H1 (cell line): Measurements from ENCODE around the gene OSBPL3. TPM values are rescaled to one million over a fixed set of nuclear protein-coding genes. Genes with fewer than 3 reads are reported as not detected.
A peak's percentile ranks its signal among the peaks of the same experiment; 100 is the strongest.

ENCODE experiments used
- CTCF ChIA-PET: fragments of 300-600 bp; sonication (Branson Sonifier 250); formaldehyde crosslinking; loops from one replicate; lab custom pipeline; 2021; ENCODE audit not compliant: partially characterized antibody; lab: Charles Lee
- POLR2A ChIA-PET: fragments of 300-600 bp; sonication (Branson Sonifier 250); formaldehyde crosslinking; loops from one replicate; lab custom pipeline; 2021; ENCODE audit warnings: inconsistent platforms; ENCODE audit not compliant: partially characterized antibody; lab: Charles Lee
- DNase-seq, 2 experiments: peaks; one replicate each; pipeline versions ENCODE4 v3.0.0 to v3.0.0-alpha.2; 2010 to 2022; ENCODE audit warnings: low spot score in 2 of 2, low read depth in 1 of 2, mixed read lengths in 1 of 2
- FAIRE-seq: peaks from 2 replicates; lab custom pipeline; 2011; peaks lifted over from hg19 to GRCh38; lab: Jason Lieb, UNC
- H2AFZ ChIP-seq: 2 replicates; pipeline ENCODE4 v1.8.1; 2012; ENCODE audit warnings: low read length, inconsistent platforms
- H2AK5ac ChIP-seq: 2 replicates; pipeline ENCODE4 v1.6.1; 2013; ENCODE audit warnings: low read depth, low read length
- H2BK120ac ChIP-seq: replicated peaks from 2 replicates; pipeline ENCODE3; 2013; ENCODE audit warnings: low read depth, low read length, inconsistent platforms
- H2BK12ac ChIP-seq: 2 replicates; pipeline ENCODE4 v1.6.1; 2013; ENCODE audit warnings: low read depth, low read length
- H2BK15ac ChIP-seq: 2 replicates; pipeline ENCODE4 v1.6.1; 2013; ENCODE audit warnings: low read length
- H2BK20ac ChIP-seq: 2 replicates; pipeline ENCODE4 v1.6.1; 2013; ENCODE audit warnings: low read length
- H2BK5ac ChIP-seq: 2 replicates; pipeline ENCODE4 v1.6.1; 2013; ENCODE audit warnings: low read depth, low read length
- H3K14ac ChIP-seq: 2 replicates; pipeline ENCODE4 v1.6.1; 2013; ENCODE audit warnings: inconsistent platforms; ENCODE audit not compliant: insufficient read length
- H3K18ac ChIP-seq: 2 replicates; pipeline ENCODE4 v1.6.1; 2013; ENCODE audit warnings: low read length; ENCODE audit errors: extremely low read depth
- H3K23ac ChIP-seq: 2 replicates; pipeline ENCODE4 v1.6.1; 2013; ENCODE audit warnings: inconsistent platforms; ENCODE audit not compliant: insufficient read length
- H3K23me2 ChIP-seq: 2 replicates; pipeline ENCODE4 v1.6.1; 2013; ENCODE audit warnings: low read depth, low read length
- H3K27ac ChIP-seq: 2 replicates; pipeline ENCODE4 v1.6.1; 2011; ENCODE audit warnings: low read depth, low read length, inconsistent platforms
- H3K27me3 ChIP-seq, 4 experiments: replicated peaks in 1 of 4; 1 replicate in 1 of 4; 2 replicates in 3 of 4; pipeline versions ENCODE4 v1.6.1 to v1.8.1; 2011 to 2013; ENCODE audit warnings: low read length in 3 of 4, mild to moderate bottlenecking in 3 of 4, inconsistent platforms in 2 of 4, mixed read lengths in 2 of 4, moderate library complexity in 1 of 4; ENCODE audit not compliant: control insufficient read depth in 3 of 4, insufficient read depth in 3 of 4; ENCODE audit errors: extremely low read depth in 1 of 4
- H3K36me3 ChIP-seq, 4 experiments: 2 replicates each; pipeline versions ENCODE4 v1.6.1 to v1.8.1; 2011 to 2013; ENCODE audit warnings: mild to moderate bottlenecking in 4 of 4, low read length in 3 of 4, moderate library complexity in 2 of 4, control low read depth in 1 of 4, inconsistent platforms in 1 of 4; ENCODE audit not compliant: insufficient read depth in 4 of 4, control insufficient read depth in 2 of 4
- H3K4ac ChIP-seq: replicated peaks from 2 replicates; pipeline ENCODE3; 2013; ENCODE audit warnings: low read length, low read depth, mixed read lengths, inconsistent platforms; ENCODE audit not compliant: insufficient read length
- H3K4me1 ChIP-seq, 4 experiments: replicated peaks in 1 of 4; 1 replicate in 1 of 4; 2 replicates in 3 of 4; pipeline versions ENCODE4 v1.6.1 to v1.8.1; 2011 to 2013; ENCODE audit warnings: low read length in 3 of 4, inconsistent platforms in 2 of 4, mixed read lengths in 1 of 4; ENCODE audit not compliant: insufficient read depth in 4 of 4, control insufficient read depth in 3 of 4
- H3K4me2 ChIP-seq, 2 experiments: 2 replicates each; pipeline versions ENCODE4 v1.6.1 to v1.8.1; 2011 to 2013; ENCODE audit warnings: low read depth in 2 of 2, low read length in 2 of 2, control low read depth in 1 of 2, inconsistent platforms in 1 of 2, mild to moderate bottlenecking in 1 of 2; ENCODE audit not compliant: insufficient read depth in 1 of 2
- H3K4me3 ChIP-seq, 4 experiments: fragments of 200-600, 300-600 bp in 1 of 4; sonication (generic), shearing (Covaris generic), sonication (Bioruptor Twin) in 1 of 4; 2 replicates each; pipeline versions ENCODE4 v1.5.1 to v1.8.1; 2011 to 2016; ENCODE audit warnings: low read length in 4 of 4, low read depth in 3 of 4, control low read depth in 2 of 4, inconsistent platforms in 2 of 4, mild to moderate bottlenecking in 2 of 4, mixed read lengths in 1 of 4, moderate library complexity in 1 of 4; ENCODE audit not compliant: insufficient read depth in 2 of 4; ENCODE audit errors: extremely low read depth in 1 of 4
- H3K56ac ChIP-seq: replicated peaks from 2 replicates; pipeline ENCODE3; 2013; ENCODE audit warnings: low read depth, mild to moderate bottlenecking, mixed read lengths, low read length, inconsistent platforms; ENCODE audit not compliant: insufficient read length
- H3K79me1 ChIP-seq: 2 replicates; pipeline ENCODE4 v1.6.1; 2013; ENCODE audit warnings: low read depth, low read length, control low read depth
- H3K79me2 ChIP-seq, 2 experiments: 2 replicates each; pipeline versions ENCODE4 v1.6.1 to v1.8.1; 2012 to 2013; ENCODE audit warnings: low read length in 2 of 2, mild to moderate bottlenecking in 2 of 2, inconsistent platforms in 1 of 2; ENCODE audit not compliant: insufficient read depth in 2 of 2, control insufficient read depth in 1 of 2
- H3K9ac ChIP-seq, 4 experiments: replicated peaks in 1 of 4; 1 replicate in 1 of 4; 2 replicates in 3 of 4; pipeline versions ENCODE4 v1.6.1 to v1.8.1; 2011 to 2013; ENCODE audit warnings: low read depth in 3 of 4, low read length in 3 of 4, control low read depth in 2 of 4, mild to moderate bottlenecking in 2 of 4, moderate library complexity in 2 of 4, inconsistent platforms in 1 of 4; ENCODE audit errors: extremely low read depth in 1 of 4
- H3K9me3 ChIP-seq, 2 experiments: 2 replicates each; pipeline versions ENCODE4 v1.6.1 to v1.8.1; 2012 to 2013; ENCODE audit warnings: mild to moderate bottlenecking in 2 of 2, moderate library complexity in 2 of 2, control low read depth in 1 of 2, inconsistent platforms in 1 of 2, low read depth in 1 of 2, low read length in 1 of 2, mixed read lengths in 1 of 2; ENCODE audit not compliant: insufficient read depth in 2 of 2
- H4K20me1 ChIP-seq, 2 experiments: replicated peaks in 1 of 2; 2 replicates each; pipeline versions ENCODE3 to v1.8.1; 2011 to 2013; ENCODE audit warnings: inconsistent platforms in 2 of 2, low read length in 2 of 2, mild to moderate bottlenecking in 1 of 2; ENCODE audit not compliant: insufficient read depth in 2 of 2, control insufficient read depth in 1 of 2
- H4K5ac ChIP-seq: 2 replicates; pipeline ENCODE4 v1.6.1; 2013; ENCODE audit warnings: low read length, low read depth, mixed read lengths, inconsistent platforms; ENCODE audit not compliant: insufficient read length
- H4K8ac ChIP-seq: 2 replicates; pipeline ENCODE4 v1.8.0; 2013; ENCODE audit warnings: mild to moderate bottlenecking, moderate library complexity, low read length, inconsistent platforms; ENCODE audit not compliant: insufficient read depth; ENCODE audit errors: extremely low read depth
- H4K91ac ChIP-seq: replicated peaks from 2 replicates; pipeline ENCODE3; 2013; ENCODE audit warnings: low read length, mixed read lengths, inconsistent platforms; ENCODE audit not compliant: insufficient read length
- JUND ChIP-seq: IDR thresholded peaks from 2 replicates; pipeline ENCODE4 v1.6.1; 2011; ENCODE audit warnings: mild to moderate bottlenecking, improper control_type of control experiment, low read length
- RAD21 ChIP-seq, 2 experiments: IDR thresholded peaks in 1 of 2; conservative IDR thresholded peaks in 1 of 2; 2 replicates each; pipeline ENCODE4 v1.6.1; 2011; ENCODE audit warnings: low read depth in 2 of 2, low read length in 2 of 2, improper control_type of control experiment in 1 of 2, inconsistent platforms in 1 of 2, mild to moderate bottlenecking in 1 of 2, moderate library complexity in 1 of 2
- SP2 ChIP-seq: IDR thresholded peaks from 2 replicates; pipeline ENCODE4 v1.6.1; 2012; ENCODE audit warnings: mild to moderate bottlenecking, low read length, inconsistent platforms
- WGBS, 2 experiments: shearing (Covaris generic) in 1 of 2; methylation state at CpG; one replicate each; pipeline versions ENCODE4 v1.1.6 to v1.1.7; 2013 to 2015; ENCODE audit warnings: low lambda C conversion rate in 2 of 2, mixed read lengths in 2 of 2, inconsistent platforms in 1 of 2, low coverage in 1 of 2, missing lambda C conversion rate in 1 of 2; ENCODE audit not compliant: insufficient replicate concordance in 2 of 2, insufficient coverage in 1 of 2, insufficient read length in 1 of 2; ENCODE audit errors: extremely low coverage in 1 of 2, missing lambda C conversion rate in 1 of 2; 5-methylcytosine and 5-hydroxymethylcytosine counted together
- polyA plus RNA-seq, 7 experiments: library from polyadenylated mRNA; depleted of rRNA in 3 of 7; stranded (reverse) in 5 of 7; unstranded in 2 of 7; fragments of >200 nt in 5 of 7; fragments of 200-250 nt in 2 of 7; gene quantifications; 1 replicate in 5 of 7; 2 replicates in 1 of 7; 4 replicates in 1 of 7; pipeline versions ENCODE4 v1.2.1 to v1.2.3, GENCODE V29; 2011 to 2013; ENCODE audit warnings: missing spikeins in 2 of 7, mixed read lengths in 2 of 7
- total RNA-seq: library from RNA; stranded (reverse); fragmentation: NEBNext Ultra II Directional; extraction: Animal tissue kit (Norgen Biotek cat#: 25700); gene quantifications from 2 replicates; pipeline ENCODE4 v1.2.1, GENCODE V29; 2021

The OSBPL3 gene
- total and polyA plus RNA-seq, 2 of the 8 experiments (the other 6 are each of a cell fraction or from before 2014, with no cell fraction given): 2.8 to 13.9 TPM

DNA sequence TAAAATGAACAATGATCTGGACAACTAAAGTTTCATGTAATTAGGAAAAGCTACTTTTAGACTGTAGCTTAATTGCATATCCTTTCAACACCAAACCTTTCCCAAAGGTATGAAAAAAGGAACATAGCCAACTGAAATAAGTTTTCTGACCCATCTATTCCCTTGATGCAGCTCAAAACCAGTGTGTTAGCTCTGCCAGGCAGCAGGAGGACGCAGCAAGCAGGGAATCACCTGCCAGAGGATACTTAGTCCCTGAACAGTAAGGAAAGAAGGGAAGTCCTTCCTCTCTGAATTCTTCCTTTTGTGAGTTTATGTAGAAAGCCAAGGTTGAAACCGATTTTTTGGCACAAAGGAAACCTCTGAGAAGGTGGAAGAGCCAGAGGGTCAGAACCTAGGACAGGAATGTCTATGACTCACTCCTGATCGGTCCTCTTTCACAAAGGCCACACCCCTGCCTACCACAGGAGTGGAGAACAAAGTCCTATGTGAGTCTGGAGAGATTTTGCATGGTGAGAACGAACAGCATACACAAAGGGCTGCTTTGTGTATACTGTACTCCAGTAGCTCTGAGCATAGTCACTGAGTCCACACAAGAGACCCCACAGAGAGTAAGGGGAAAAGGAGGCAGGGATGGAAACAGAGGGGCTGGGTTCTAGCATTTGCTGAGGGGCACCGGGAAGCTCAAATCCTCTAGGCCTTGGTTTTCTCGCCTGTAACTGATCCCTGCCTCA, 153.9 kb downstream of the OSBPL3 start:
- peaks cover 0 to 5% (median 0%) of the 10 kb centered on the region in 4 experiments; a peak in 1 of 7 replicates for H3K4me1 ChIP-seq
- H3K79me2 ChIP-seq: no peaks in the 10 kb centered on the region
- WGBS, 2 experiments: 84% methylated on average over 6 of the region's 6 CpGs; no CpG with 5 or more reads in 1 of the 2 experiments
- H3K9ac ChIP-seq: no peak overlapping the region
- no peak overlapping the region for H2BK12ac ChIP-seq
- H3K56ac ChIP-seq: no peak overlapping the region
- H4K20me1 ChIP-seq: no peaks in the 10 kb centered on the region
- no peaks in the 10 kb centered on the region for H3K23me2 ChIP-seq
- H2BK15ac ChIP-seq: no peak overlapping the region
- no peak overlapping the region for H3K18ac ChIP-seq
- H3K4ac ChIP-seq: no peak overlapping the region
- H2AK5ac ChIP-seq: no peak overlapping the region
- H2BK20ac ChIP-seq: no peak overlapping the region
- no peaks in the 10 kb centered on the region for H3K27me3 ChIP-seq
- H3K23ac ChIP-seq: no peak overlapping the region
- no peaks in the 10 kb centered on the region for H3K36me3 ChIP-seq
- H2BK120ac ChIP-seq: no peak overlapping the region
- H4K8ac ChIP-seq: no peak overlapping the region
- TF ChIP-seq SP2 (no peak), RAD21 (IDR thresholded peaks at IDR 0.05 in 1 of 2, conservative IDR thresholded peaks at IDR 0.05 in 1 of 2; ENCODE audit: low read depth in 2 of 2, low read length in 2 of 2) (no peak), JUND (peak; percentile 78)
- no peaks in the 10 kb centered on the region for H3K79me1 ChIP-seq
- FAIRE-seq (no peak), DNase-seq (no peak)
- H3K14ac ChIP-seq: no peak overlapping the region
- POLR2A ChIA-PET: no interaction called here
- CTCF ChIA-PET: interaction anchor here (0.9 to 4.8 kb wide), 8 partner anchors 8 to 272 kb away, joined by 3 to 22 read pairs (median 6); no protein-coding TSS in a partner anchor
- H2BK5ac ChIP-seq: no peak overlapping the region; the same call in 1 of the 2 replicates
- no peak overlapping the region for H3K27ac ChIP-seq
- H3K4me2 ChIP-seq: no peak overlapping the region
- no peaks in the 10 kb centered on the region for H3K9me3 ChIP-seq
- H4K91ac ChIP-seq: no peak overlapping the region
- H3K4me3 ChIP-seq: no peak overlapping the region
- no peak overlapping the region for H2AFZ ChIP-seq
- no peak overlapping the region for H4K5ac ChIP-seq
